Endodermal cell (in vitro differentiated cells): ENCODE data around the gene ATG10. TPM values are rescaled to one million over a fixed set of nuclear protein-coding genes. Genes with fewer than 3 reads are reported as not detected.

Experiments
- DNase-seq: peaks from one replicate; pipeline ENCODE4 v3.0.0-alpha.2; 2017
- H3K27ac ChIP-seq: 2 replicates; pipeline ENCODE4 v1.5.1; 2013; ENCODE audit warnings: mild to moderate bottlenecking, low read depth, low read length, moderate library complexity
- H3K27me3 ChIP-seq: 2 replicates; pipeline ENCODE4 v1.6.1; 2013; ENCODE audit warnings: mild to moderate bottlenecking, low read length, moderate library complexity; ENCODE audit not compliant: insufficient read depth, control insufficient read depth, poor library complexity, severe bottlenecking
- H3K36me3 ChIP-seq: 2 replicates; pipeline ENCODE4 v1.7.0; 2013; ENCODE audit warnings: mild to moderate bottlenecking, low read length, moderate library complexity; ENCODE audit not compliant: control insufficient read depth, insufficient read depth
- H3K4me1 ChIP-seq: one replicate; pipeline ENCODE4 v1.7.0; 2013; ENCODE audit warnings: low read length; ENCODE audit not compliant: control insufficient read depth, insufficient read depth
- H3K4me3 ChIP-seq: 2 replicates; pipeline ENCODE4 v1.5.1; 2013; ENCODE audit warnings: mild to moderate bottlenecking, low read length, moderate library complexity
- H3K9ac ChIP-seq: 2 replicates; pipeline ENCODE4 v1.6.1; 2013; ENCODE audit warnings: mild to moderate bottlenecking, low read length, moderate library complexity; ENCODE audit not compliant: poor library complexity, severe bottlenecking; ENCODE audit errors: extremely low read depth
- H3K9me3 ChIP-seq: 2 replicates; pipeline ENCODE4 v1.6.1; 2013; ENCODE audit warnings: mild to moderate bottlenecking, low read length, moderate library complexity; ENCODE audit not compliant: control insufficient read depth
- H3K27ac Mint-ChIP-seq: 2 replicates; pipeline ENCODE4 v1.8.0; 2020; ENCODE audit warnings: mixed read lengths
- H3K27me3 Mint-ChIP-seq: 2 replicates; pipeline ENCODE4 v1.8.0; 2021; ENCODE audit warnings: mild to moderate bottlenecking, mixed read lengths; ENCODE audit not compliant: insufficient read depth
- H3K36me3 Mint-ChIP-seq: 2 replicates; pipeline ENCODE4 v1.8.0; 2020; ENCODE audit warnings: low read depth, mixed read lengths
- H3K4me1 Mint-ChIP-seq: 2 replicates; pipeline ENCODE4 v1.8.0; 2020; ENCODE audit warnings: mixed read lengths
- H3K4me3 Mint-ChIP-seq: 2 replicates; pipeline ENCODE4 v1.8.0; 2020; ENCODE audit warnings: mild to moderate bottlenecking, moderate library complexity, mixed read lengths
- H3K9me3 Mint-ChIP-seq: 2 replicates; pipeline ENCODE4 v1.8.0; 2020; ENCODE audit warnings: mild to moderate bottlenecking, mixed read lengths
- CTCF ChIP-seq: fragments of 200-600 bp; sonication (generic); conservative IDR thresholded peaks from 2 replicates; pipeline ENCODE4 v1.5.0; 2021; ENCODE audit warnings: antibody characterized with exemption, mild to moderate bottlenecking
- WGBS, 2 experiments: methylation state at CpG; one replicate each; pipeline versions ENCODE4 v1.1.5 to v1.1.7; 2013; ENCODE audit warnings: missing lambda C conversion rate in 2 of 2, mixed read lengths in 1 of 2; ENCODE audit not compliant: insufficient coverage in 1 of 2, insufficient read length in 1 of 2; 5-methylcytosine and 5-hydroxymethylcytosine counted together
- total RNA-seq, 2 donors: library from RNA; stranded (reverse); fragmentation: NEBNext Ultra II Directional in 1 of 2; extraction: Animal tissue kit (Norgen Biotek cat#: 25700) in 1 of 2; gene quantifications; 2 replicates in 1 of 2; 3 replicates in 1 of 2; pipeline ENCODE4 v1.2.1, GENCODE V29; 2021

ATG10 gene
- total RNA-seq, 2 donors from 2014 or later: 17.9 to 22.6 TPM

DNA sequence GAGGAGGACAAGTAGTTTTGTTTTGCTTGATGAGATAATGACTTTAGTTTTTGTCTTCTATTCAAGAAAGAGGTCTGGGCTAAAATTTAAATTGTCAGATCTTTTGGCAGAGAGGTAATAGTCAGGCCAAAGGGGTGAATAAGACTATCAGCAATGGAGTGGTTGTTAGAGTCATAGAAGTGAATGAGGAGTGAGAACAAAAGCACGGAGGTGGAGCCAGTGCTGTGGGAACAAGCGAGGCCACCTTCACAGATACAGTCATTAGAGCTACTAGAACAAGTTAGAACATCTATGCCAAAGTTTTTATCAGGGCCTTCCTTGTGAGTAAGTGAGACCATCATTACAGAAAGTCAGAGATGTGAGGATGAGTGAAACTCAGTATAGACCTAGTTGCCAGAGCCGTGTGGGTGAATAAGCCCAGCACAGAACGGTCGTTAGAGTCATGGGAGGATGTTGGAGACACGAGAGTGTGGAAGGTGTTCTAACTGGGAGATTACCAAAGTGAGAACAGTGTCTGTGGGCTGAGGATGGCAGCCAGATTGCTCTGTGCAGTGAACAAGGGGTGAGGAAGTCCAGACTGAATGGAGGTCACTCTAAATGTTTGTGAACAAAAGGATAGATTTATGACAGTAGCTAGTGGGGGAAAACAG lies 171.2 kb downstream of the ATG10 start:
- no peak overlapping the region for H3K27ac Mint-ChIP-seq
- Histone ChIP-seq H3K27me3 (no peaks in the 10 kb centered on the region), H3K4me1 (no peaks in the 10 kb centered on the region), H3K27ac (no peak overlapping the region), H3K4me3 (no peak overlapping the region), H3K9ac (no peak overlapping the region), H3K9me3 (peaks cover 5% of the 10 kb centered on the region), H3K36me3 (no peaks in the 10 kb centered on the region)
- no peak overlapping the region for H3K4me3 Mint-ChIP-seq
- peaks cover 3% of the 10 kb centered on the region for H3K4me1 Mint-ChIP-seq
- peaks cover 13% of the 10 kb centered on the region for H3K9me3 Mint-ChIP-seq
- H3K27me3 Mint-ChIP-seq: no peaks in the 10 kb centered on the region
- 86 to 89% methylated on average over 5 to 6 of the region's 6 CpGs for WGBS, 2 experiments
- no peak for TF ChIP-seq CTCF
- H3K36me3 Mint-ChIP-seq: peaks cover 3% of the 10 kb centered on the region
- no peak for DNase-seq

DNA sequence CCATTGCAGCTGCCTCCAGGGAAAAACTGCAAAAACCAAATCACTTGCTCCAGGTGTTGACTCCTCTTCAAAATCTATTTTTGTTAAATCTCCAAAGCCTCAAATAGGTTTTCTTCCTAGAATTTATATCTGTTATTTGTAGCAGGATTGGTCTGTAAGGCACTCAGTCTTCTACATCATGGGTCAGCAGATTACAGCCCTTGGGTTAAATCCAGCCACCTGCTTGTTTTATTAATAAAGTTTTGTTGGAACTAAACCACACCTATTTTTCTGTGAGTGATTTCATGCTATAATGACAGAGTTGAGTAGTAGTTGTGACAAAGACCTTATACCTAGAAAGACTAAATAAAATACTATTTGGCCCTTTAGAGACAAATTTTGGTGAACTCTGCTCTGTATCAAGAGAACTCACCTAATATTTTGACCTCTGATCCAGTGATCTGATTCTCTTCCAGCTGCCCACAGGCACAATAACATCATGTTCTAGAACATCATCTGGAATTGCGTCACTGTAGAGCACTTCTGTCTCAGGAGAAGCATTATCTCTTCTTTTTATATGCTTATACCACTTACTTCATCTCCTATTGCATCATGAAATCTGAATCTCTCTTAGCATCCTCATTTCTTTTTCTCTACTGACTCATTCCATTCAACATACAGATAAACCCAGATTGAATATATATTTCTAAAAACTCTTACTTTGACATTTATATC lies 176.2 kb downstream of the ATG10 start:
- no peaks in the 10 kb centered on the region for H3K27me3 Mint-ChIP-seq
- H3K9me3 ChIP-seq: no peaks in the 10 kb centered on the region
- peaks cover 20% of the 10 kb centered on the region for H3K4me1 Mint-ChIP-seq
- no peaks in the 10 kb centered on the region for H3K36me3 ChIP-seq
- 99% methylated on average over 1 of the region's 1 CpG; no CpG with 5 or more reads in 1 of the 2 experiments for WGBS, 2 experiments
- no peak overlapping the region for H3K27ac ChIP-seq
- H3K27ac Mint-ChIP-seq: no peak overlapping the region
- H3K27me3 ChIP-seq: no peaks in the 10 kb centered on the region
- H3K4me1 ChIP-seq: no peaks in the 10 kb centered on the region
- no peak overlapping the region for H3K4me3 ChIP-seq
- no peak overlapping the region for H3K9ac ChIP-seq
- no peak for TF ChIP-seq CTCF
- no peak for DNase-seq
- no peak overlapping the region for H3K4me3 Mint-ChIP-seq
- H3K9me3 Mint-ChIP-seq: no peaks in the 10 kb centered on the region
- no peaks in the 10 kb centered on the region for H3K36me3 Mint-ChIP-seq

GRCh38 chr5:82149434-82149833 lies 177.6 kb downstream of the ATG10 start:
- H3K27me3 ChIP-seq: no peaks in the 10 kb centered on the region
- Mint-ChIP-seq H3K9me3 (no peaks in the 10 kb centered on the region), H3K27ac (no peak overlapping the region), H3K4me3 (no peak overlapping the region), H3K36me3 (no peaks in the 10 kb centered on the region), H3K27me3 (no peaks in the 10 kb centered on the region), H3K4me1 (peaks cover 17% of the 10 kb centered on the region)
- H3K4me3 ChIP-seq: no peak overlapping the region
- no peak for TF ChIP-seq CTCF
- DNase-seq: no peak
- no peaks in the 10 kb centered on the region for H3K9me3 ChIP-seq
- no peak overlapping the region for H3K9ac ChIP-seq
- no peaks in the 10 kb centered on the region for H3K36me3 ChIP-seq
- no peaks in the 10 kb centered on the region for H3K4me1 ChIP-seq
- H3K27ac ChIP-seq: no peak overlapping the region
